Activated naive CD8-positive, alpha-beta T cell treated with anti-CD3 and anti-CD28 coated beads, Interleukin-2, amount 50 U/mL, for 24 hours (primary cell): Measurements from ENCODE around the gene VWA3B.
"Not testable (repeated sequence)": the region's sequence is repeated elsewhere in the genome, so short reads cannot be mapped to it uniquely, and the experiment has no call there.

ENCODE experiments used
- ATAC-seq: fragments of 150-1000 bp; cut with Tn5 transposase; one replicate; pipeline ENCODE4 v1.10.0; 2021
- DNase-seq: peaks from one replicate; pipeline ENCODE4 v3.0.0; 2021
- H3K27ac Mint-ChIP-seq: one replicate; pipeline ENCODE4 v1.8.0; 2021; ENCODE audit warnings: mild to moderate bottlenecking, mixed read lengths
- H3K27me3 Mint-ChIP-seq: one replicate; pipeline ENCODE4 v1.8.0; 2021; ENCODE audit warnings: mixed read lengths
- H3K36me3 Mint-ChIP-seq: one replicate; pipeline ENCODE4 v1.8.0; 2021; ENCODE audit warnings: low read depth, mixed read lengths
- H3K4me1 Mint-ChIP-seq: one replicate; pipeline ENCODE4 v1.8.0; 2021; ENCODE audit warnings: mixed read lengths
- H3K4me3 Mint-ChIP-seq: one replicate; pipeline ENCODE4 v1.8.0; 2021; ENCODE audit warnings: mild to moderate bottlenecking, moderate library complexity, mixed read lengths
- H3K9me3 Mint-ChIP-seq: one replicate; pipeline ENCODE4 v1.8.0; 2021; ENCODE audit warnings: mixed read lengths

Gene VWA3B

GRCh38 chr2:98309580-98309979 lies 222.6 kb downstream of the VWA3B start:
- H3K4me1 Mint-ChIP-seq = no peaks in the 10 kb centered on the region
- DNase-seq (no peak), ATAC-seq (no peak)
- H3K4me3 Mint-ChIP-seq = no peak overlapping the region
- H3K27ac Mint-ChIP-seq = no peak overlapping the region
- peaks cover 21% of the 10 kb centered on the region for H3K27me3 Mint-ChIP-seq
- no peaks in the 10 kb centered on the region for H3K9me3 Mint-ChIP-seq
- no peaks in the 10 kb centered on the region for H3K36me3 Mint-ChIP-seq

DNA sequence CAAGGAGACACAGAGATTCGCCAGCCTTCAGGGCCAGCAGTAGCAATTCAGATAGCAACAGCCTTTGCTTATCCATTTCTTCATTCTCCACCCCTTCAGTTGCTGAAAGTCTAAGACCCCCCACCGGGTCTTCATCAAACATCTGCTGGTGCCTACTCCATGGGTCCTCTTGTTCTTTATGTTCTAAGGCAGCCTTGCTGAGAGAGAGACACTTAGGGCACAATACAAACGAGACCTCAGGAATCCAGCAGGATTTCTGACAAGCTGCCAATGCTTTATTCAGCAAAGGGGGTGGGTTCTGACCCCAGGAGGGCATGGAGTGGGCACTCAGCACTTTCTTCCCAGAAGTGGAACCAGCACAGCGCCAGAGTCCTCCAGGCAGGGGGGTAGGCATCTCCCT lies 223.0 kb downstream of the VWA3B start:
- ATAC-seq = no peak
- Mint-ChIP-seq H3K27ac (no peak overlapping the region), H3K9me3 (no peaks in the 10 kb centered on the region), H3K36me3 (no peaks in the 10 kb centered on the region), H3K4me3 (no peak overlapping the region), H3K27me3 (peaks cover 17% of the 10 kb centered on the region), H3K4me1 (no peaks in the 10 kb centered on the region)
- no peak for DNase-seq

- Mint-ChIP-seq H3K4me1 (no peaks in the 10 kb centered on the region), H3K9me3 (no peaks in the 10 kb centered on the region), H3K27ac (no peak overlapping the region), H3K36me3 (no peaks in the 10 kb centered on the region), H3K4me3 (no peak overlapping the region), H3K27me3 (peaks cover 10% of the 10 kb centered on the region)
- ATAC-seq (no peak), DNase-seq (no peak)
Observed at GRCh38 chr2:98311090-98311489, 224.1 kb downstream of the VWA3B start.

GRCh38 chr2:98311771-98312545 lies 225.0 kb downstream of the VWA3B start:
- Mint-ChIP-seq H3K9me3 (no peaks in the 10 kb centered on the region), H3K4me1 (no peaks in the 10 kb centered on the region), H3K4me3 (no peak overlapping the region), H3K27me3 (peaks cover 10% of the 10 kb centered on the region), H3K36me3 (no peaks in the 10 kb centered on the region), H3K27ac (no peak overlapping the region)
- ATAC-seq (no peak), DNase-seq (peak; percentile 4)

DNA sequence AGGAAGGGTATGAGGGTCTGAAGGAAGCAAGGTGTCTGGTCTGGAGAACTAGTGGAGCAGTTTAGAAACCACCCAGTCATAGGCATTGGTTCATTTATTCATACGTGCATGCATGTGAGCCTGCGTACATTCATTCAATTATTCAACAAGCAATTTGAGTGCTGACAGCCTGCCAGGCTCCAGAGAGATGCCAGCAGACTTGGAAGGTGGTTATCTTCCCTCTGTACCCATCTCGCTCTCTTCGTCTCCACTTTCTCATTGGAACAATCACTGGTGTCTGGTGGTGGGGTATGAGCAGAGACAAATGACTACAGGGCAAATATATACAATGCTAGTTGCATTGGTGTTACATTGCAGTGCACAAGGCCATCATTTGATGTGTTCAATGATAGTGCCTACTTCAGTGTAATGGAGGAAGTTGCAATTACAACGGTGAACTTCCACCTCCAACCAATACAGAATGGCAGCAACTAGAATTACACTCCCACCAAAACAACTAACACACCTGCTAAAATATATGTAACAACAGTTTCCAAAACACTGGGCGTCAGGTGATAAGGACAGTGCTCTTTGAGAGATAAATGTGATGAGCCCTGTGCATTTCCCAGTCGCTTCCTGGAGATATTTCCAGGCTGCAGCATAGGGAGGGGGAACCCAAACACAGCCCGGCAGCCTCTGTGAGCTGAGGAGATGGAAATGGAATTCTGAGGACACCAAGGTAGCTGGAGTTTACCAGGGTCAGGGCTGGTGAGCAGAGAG lies 226.7 kb downstream of the VWA3B start:
- DNase-seq (no peak), ATAC-seq (no peak)
- H3K27me3 Mint-ChIP-seq = peaks cover 13% of the 10 kb centered on the region
- H3K27ac Mint-ChIP-seq = no peak overlapping the region
- peaks cover 6% of the 10 kb centered on the region for H3K9me3 Mint-ChIP-seq
- peaks cover 2% of the 10 kb centered on the region for H3K36me3 Mint-ChIP-seq
- H3K4me3 Mint-ChIP-seq = no peak overlapping the region
- H3K4me1 Mint-ChIP-seq = no peaks in the 10 kb centered on the region

GRCh38 chr2:98314251-98314650 lies 227.3 kb downstream of the VWA3B start:
- no peak for ATAC-seq
- Mint-ChIP-seq H3K4me1 (no peaks in the 10 kb centered on the region), H3K9me3 (peaks cover 10% of the 10 kb centered on the region), H3K27ac (no peak overlapping the region), H3K4me3 (no peak overlapping the region), H3K36me3 (peaks cover 2% of the 10 kb centered on the region), H3K27me3 (peaks cover 10% of the 10 kb centered on the region)
- no peak for DNase-seq

DNA sequence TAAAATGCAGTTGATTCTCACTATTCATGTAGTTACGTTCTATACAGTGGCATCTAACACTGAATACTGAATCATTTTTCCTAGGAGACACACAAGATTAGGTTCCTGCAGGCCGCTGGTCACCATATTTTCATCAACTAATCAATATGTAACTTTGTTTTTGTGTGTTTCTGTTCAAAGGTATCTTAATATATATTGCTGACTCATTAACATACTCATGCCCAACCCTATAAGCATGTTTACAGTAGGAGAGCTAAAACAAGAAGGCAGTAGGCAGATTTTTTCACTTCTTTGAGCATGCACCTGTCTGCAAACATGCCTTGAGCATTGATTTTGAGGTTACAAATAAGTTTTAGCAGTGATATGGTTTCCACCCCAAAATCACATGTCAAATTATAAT lies 229.0 kb downstream of the VWA3B start:
- Mint-ChIP-seq H3K9me3 (peaks cover 20% of the 10 kb centered on the region), H3K27me3 (peaks cover 7% of the 10 kb centered on the region), H3K27ac (no peak overlapping the region), H3K4me3 (no peak overlapping the region), H3K36me3 (peaks cover 6% of the 10 kb centered on the region), H3K4me1 (no peaks in the 10 kb centered on the region)
- ATAC-seq = no peak
- no peak for DNase-seq

DNA sequence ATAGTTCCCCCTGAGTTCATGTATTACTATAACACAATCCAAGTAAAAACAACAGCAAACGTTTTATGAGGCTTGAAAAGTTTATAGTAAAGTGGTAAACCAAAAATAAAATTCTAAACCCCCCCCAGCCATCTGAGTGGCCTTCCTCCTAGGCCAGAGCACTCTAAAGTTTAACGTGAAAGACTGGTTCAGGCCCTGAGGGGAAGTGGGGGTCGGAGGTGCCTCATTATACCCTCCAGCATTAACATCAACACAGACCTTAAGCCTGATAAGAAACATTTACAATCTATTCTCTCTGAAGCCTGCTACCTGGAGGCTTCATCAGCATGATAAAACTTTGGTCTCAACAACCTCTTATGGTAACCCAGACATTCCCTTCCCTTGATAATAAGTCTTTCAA lies 230.2 kb downstream of the VWA3B start:
- H3K36me3 Mint-ChIP-seq = peaks cover 9% of the 10 kb centered on the region
- ATAC-seq (no peak), DNase-seq (no peak)
- no peak overlapping the region for H3K4me3 Mint-ChIP-seq
- no peaks in the 10 kb centered on the region for H3K4me1 Mint-ChIP-seq
- peaks cover 29% of the 10 kb centered on the region for H3K9me3 Mint-ChIP-seq
- peaks cover 9% of the 10 kb centered on the region for H3K27me3 Mint-ChIP-seq
- no peak overlapping the region for H3K27ac Mint-ChIP-seq

GRCh38 chr2:98320171-98320570 lies 233.2 kb downstream of the VWA3B start:
- DNase-seq, H3K4me1 Mint-ChIP-seq, H3K27ac Mint-ChIP-seq, H3K36me3 Mint-ChIP-seq, ATAC-seq, H3K4me3 Mint-ChIP-seq: not testable (repeated sequence)
- peaks cover 16% of the 10 kb centered on the region for H3K27me3 Mint-ChIP-seq
- H3K9me3 Mint-ChIP-seq = peaks cover 39% of the 10 kb centered on the region

- Mint-ChIP-seq H3K4me1 (no peaks in the 10 kb centered on the region), H3K27me3 (peaks cover 12% of the 10 kb centered on the region), H3K27ac (no peak overlapping the region), H3K36me3 (peaks cover 7% of the 10 kb centered on the region), H3K9me3 (peaks cover 34% of the 10 kb centered on the region), H3K4me3 (no peak overlapping the region)
- ATAC-seq (no peak), DNase-seq (no peak)
Observed at GRCh38 chr2:98324181-98324580, 237.2 kb downstream of the VWA3B start.

GRCh38 chr2:98327776-98328175 lies 240.8 kb downstream of the VWA3B start:
- DNase-seq = no peak
- no peaks in the 10 kb centered on the region for H3K36me3 Mint-ChIP-seq
- H3K9me3 Mint-ChIP-seq = peaks cover 12% of the 10 kb centered on the region
- no peaks in the 10 kb centered on the region for H3K4me1 Mint-ChIP-seq
- H3K4me3 Mint-ChIP-seq = no peak overlapping the region
- no peak for ATAC-seq
- H3K27ac Mint-ChIP-seq = no peak overlapping the region
- peaks cover 17% of the 10 kb centered on the region for H3K27me3 Mint-ChIP-seq

- Mint-ChIP-seq H3K4me3 (no peak overlapping the region), H3K4me1 (no peaks in the 10 kb centered on the region), H3K9me3 (peaks cover 3% of the 10 kb centered on the region), H3K36me3 (no peaks in the 10 kb centered on the region), H3K27me3 (peaks cover 13% of the 10 kb centered on the region), H3K27ac (no peak overlapping the region)
- no peak for DNase-seq
- no peak for ATAC-seq
Observed at GRCh38 chr2:98329549-98329948, 242.6 kb downstream of the VWA3B start.

DNA sequence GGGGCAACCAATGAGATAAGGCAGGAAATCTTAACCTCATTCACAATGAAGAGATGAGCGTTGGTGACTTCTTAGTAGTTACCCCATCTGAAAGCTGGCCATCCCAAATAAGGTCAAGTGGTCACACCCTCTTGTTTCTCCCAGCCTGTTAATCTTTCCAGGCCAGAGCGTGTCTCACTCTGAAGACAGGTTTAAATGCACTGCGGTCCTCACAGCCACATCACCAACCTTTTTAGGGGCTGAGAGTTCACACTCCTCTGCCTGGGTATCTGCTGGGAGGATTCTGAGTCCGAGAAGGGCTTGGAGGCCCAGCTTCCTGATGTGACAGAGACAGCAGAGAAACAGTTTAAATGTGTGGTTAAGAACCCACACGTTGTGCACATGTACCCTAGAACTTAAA lies 246.0 kb downstream of the VWA3B start:
- Mint-ChIP-seq H3K27ac (no peak overlapping the region), H3K36me3 (no peaks in the 10 kb centered on the region), H3K4me1 (no peaks in the 10 kb centered on the region), H3K27me3 (peaks cover 19% of the 10 kb centered on the region), H3K9me3 (peaks cover 6% of the 10 kb centered on the region), H3K4me3 (no peak overlapping the region)
- DNase-seq (no peak), ATAC-seq (no peak)

GRCh38 chr2:98333922-98334321 lies 247.0 kb downstream of the VWA3B start:
- peaks cover 21% of the 10 kb centered on the region for H3K27me3 Mint-ChIP-seq
- ATAC-seq = no peak
- H3K27ac Mint-ChIP-seq = no peak overlapping the region
- H3K4me3 Mint-ChIP-seq = no peak overlapping the region
- no peak for DNase-seq
- no peaks in the 10 kb centered on the region for H3K4me1 Mint-ChIP-seq
- H3K36me3 Mint-ChIP-seq = no peaks in the 10 kb centered on the region
- H3K9me3 Mint-ChIP-seq = peaks cover 3% of the 10 kb centered on the region

GRCh38 chr2:98334439-98335078 lies 247.6 kb downstream of the VWA3B start:
- H3K27me3 Mint-ChIP-seq = peaks cover 24% of the 10 kb centered on the region
- DNase-seq = no peak

More at GRCh38 chr2:98334439-98335078, 247.6 kb downstream of the VWA3B start:
- no peak for ATAC-seq
- Mint-ChIP-seq H3K27ac (no peak overlapping the region), H3K4me3 (no peak overlapping the region), H3K9me3 (peaks cover 3% of the 10 kb centered on the region), H3K4me1 (no peaks in the 10 kb centered on the region), H3K36me3 (no peaks in the 10 kb centered on the region)
